IPS-18c (cell line): Measurements from ENCODE around the gene LTBP4.
A peak's percentile ranks its signal among the peaks of the same experiment; 100 is the strongest.
"Not testable (repeated sequence)": the region's sequence is repeated elsewhere in the genome, so short reads cannot be mapped to it uniquely, and the experiment has no call there.

Source experiments
- H3K4me3 ChIP-seq: 2 replicates; pipeline ENCODE4 v1.7.0; 2013; ENCODE audit warnings: low read depth, mild to moderate bottlenecking, low read length, moderate library complexity; ENCODE audit not compliant: insufficient read depth
- H3K9me3 ChIP-seq: one replicate; pipeline ENCODE4 v1.6.1; 2013; ENCODE audit warnings: mild to moderate bottlenecking, low read length, moderate library complexity; ENCODE audit not compliant: control insufficient read depth, insufficient read depth

LTBP4 gene

GRCh38 chr19:40588926-40589569, 12.1 kb upstream of the LTBP4 start:
- no peak overlapping the region for H3K4me3 ChIP-seq
- no peaks in the 10 kb centered on the region for H3K9me3 ChIP-seq

- Histone ChIP-seq H3K9me3 (no peaks in the 10 kb centered on the region), H3K4me3 (no peak overlapping the region)
These were observed 11.4 kb upstream of the LTBP4 start for GRCh38 chr19:40589591-40590429.

- Histone ChIP-seq H3K9me3 (no peaks in the 10 kb centered on the region), H3K4me3 (no peak overlapping the region)
These were observed 10.5 kb upstream of the LTBP4 start for GRCh38 chr19:40590464-40591265.

- H3K4me3 ChIP-seq, H3K9me3 ChIP-seq: not testable (repeated sequence)
These were observed 9.4 kb upstream of the LTBP4 start for GRCh38 chr19:40591724-40592123.

GRCh38 chr19:40592170-40592569, 9.0 kb upstream of the LTBP4 start:
- Histone ChIP-seq H3K4me3 (no peak overlapping the region), H3K9me3 (no peaks in the 10 kb centered on the region)

GRCh38 chr19:40594255-40594654, 6.9 kb upstream of the LTBP4 start:
- Histone ChIP-seq H3K9me3 (no peaks in the 10 kb centered on the region), H3K4me3 (no peak overlapping the region)

GRCh38 chr19:40594657-40595091, 6.5 kb upstream of the LTBP4 start:
- H3K9me3 ChIP-seq: no peaks in the 10 kb centered on the region
- no peak overlapping the region for H3K4me3 ChIP-seq

- Histone ChIP-seq H3K9me3 (peaks cover 2% of the 10 kb centered on the region), H3K4me3 (peak overlapping the region; percentile 50; the same call in 1 of the 2 replicates)
These were observed 4.4 kb upstream of the LTBP4 start for GRCh38 chr19:40596608-40597328.

- Histone ChIP-seq H3K9me3 (peaks cover 2% of the 10 kb centered on the region), H3K4me3 (peak overlapping the region; percentile 50)
These were observed 3.8 kb upstream of the LTBP4 start for GRCh38 chr19:40597329-40597838.

GRCh38 chr19:40598121-40598917, 2.9 kb upstream of the LTBP4 start:
- Histone ChIP-seq H3K9me3 (peaks cover 2% of the 10 kb centered on the region), H3K4me3 (peak overlapping the region; percentile 50)

GRCh38 chr19:40598918-40599307, 2.3 kb upstream of the LTBP4 start:
- Histone ChIP-seq H3K4me3 (no peak overlapping the region), H3K9me3 (peaks cover 2% of the 10 kb centered on the region)

GRCh38 chr19:40599331-40599901, 1.8 kb upstream of the LTBP4 start:
- Histone ChIP-seq H3K4me3 (peak overlapping the region; percentile 20; the same call in 1 of the 2 replicates), H3K9me3 (peaks cover 2% of the 10 kb centered on the region)

GRCh38 chr19:40599902-40600569, 1.1 kb upstream of the LTBP4 start:
- H3K9me3 ChIP-seq: peaks cover 2% of the 10 kb centered on the region
- H3K4me3 ChIP-seq: peak overlapping the region; percentile 20; the same call in 1 of the 2 replicates

- H3K4me3 ChIP-seq: no peak overlapping the region
- peaks cover 2% of the 10 kb centered on the region for H3K9me3 ChIP-seq
These were observed 517 bp upstream of the LTBP4 start for GRCh38 chr19:40600570-40601133.

GRCh38 chr19:40603071-40603388, 1.9 kb downstream of the LTBP4 start:
- H3K4me3 ChIP-seq: peak overlapping the region; percentile 46; the same call in 1 of the 2 replicates
- peaks cover 2% of the 10 kb centered on the region for H3K9me3 ChIP-seq
